HG03432 (cell line): ENCODE data around the gene SOX5.

Source experiments
- ATAC-seq: cut with Tn5 transposase; IDR thresholded peaks from one replicate; pipeline ENCODE4 v1.9.1; 2021; ENCODE audit warnings: mild to moderate bottlenecking, moderate library complexity; ENCODE audit not compliant: unreplicated experiment

The SOX5 gene

GRCh38 chr12:23618718-23619117 is 330.8 kb downstream of the SOX5 start:
- ATAC-seq: peak; percentile 71

GRCh38 chr12:23617749-23618148 is 331.7 kb downstream of the SOX5 start:
- ATAC-seq: no peak

GRCh38 chr12:23614280-23614679 is 335.2 kb downstream of the SOX5 start:
- ATAC-seq: no peak

GRCh38 chr12:23611320-23611719 is 338.1 kb downstream of the SOX5 start:
- no peak for ATAC-seq

- no peak for ATAC-seq
Measured at GRCh38 chr12:23600919-23601318, 348.6 kb downstream of the SOX5 start.

GRCh38 chr12:23596568-23596967 is 352.9 kb downstream of the SOX5 start:
- no peak for ATAC-seq

- ATAC-seq: no peak
Measured at GRCh38 chr12:23587833-23588559, 361.5 kb downstream of the SOX5 start.

GRCh38 chr12:23585782-23586163 is 363.7 kb downstream of the SOX5 start:
- ATAC-seq: no peak

GRCh38 chr12:23585156-23585781 is 364.2 kb downstream of the SOX5 start:
- ATAC-seq: no peak

- no peak for ATAC-seq
Measured at GRCh38 chr12:23581913-23582312, 367.6 kb downstream of the SOX5 start.

- ATAC-seq: no peak
Measured at GRCh38 chr12:23579257-23579656, 370.2 kb downstream of the SOX5 start.

- peak; percentile 88 for ATAC-seq
Measured at GRCh38 chr12:23576372-23576771, 373.1 kb downstream of the SOX5 start.

- no peak for ATAC-seq
Measured at GRCh38 chr12:23569356-23569755, 380.1 kb downstream of the SOX5 start.

- ATAC-seq: no peak
Measured at GRCh38 chr12:23566133-23566532, 383.3 kb downstream of the SOX5 start.

- no peak for ATAC-seq
Measured at GRCh38 chr12:23564451-23565152, 384.9 kb downstream of the SOX5 start.

- no peak for ATAC-seq
Measured at GRCh38 chr12:23561364-23562345, 387.8 kb downstream of the SOX5 start.

- ATAC-seq: peak; percentile 84
Measured at GRCh38 chr12:23560611-23561010, 388.9 kb downstream of the SOX5 start.

- ATAC-seq: no peak
Measured at GRCh38 chr12:23559268-23559753, 390.2 kb downstream of the SOX5 start.

- ATAC-seq: no peak
Measured at GRCh38 chr12:23556661-23557060, 392.8 kb downstream of the SOX5 start.

- no peak for ATAC-seq
Measured at GRCh38 chr12:23555825-23556207, 393.7 kb downstream of the SOX5 start.
